GM10847 (cell line): ENCODE results near the gene HYAL3.

Experiments used
- POLR2A ChIP-seq: IDR thresholded peaks from 2 replicates; pipeline ENCODE4 v1.6.1; 2011; ENCODE audit not compliant: insufficient read length; ENCODE audit errors: extremely low read depth

HYAL3 gene

DNA sequence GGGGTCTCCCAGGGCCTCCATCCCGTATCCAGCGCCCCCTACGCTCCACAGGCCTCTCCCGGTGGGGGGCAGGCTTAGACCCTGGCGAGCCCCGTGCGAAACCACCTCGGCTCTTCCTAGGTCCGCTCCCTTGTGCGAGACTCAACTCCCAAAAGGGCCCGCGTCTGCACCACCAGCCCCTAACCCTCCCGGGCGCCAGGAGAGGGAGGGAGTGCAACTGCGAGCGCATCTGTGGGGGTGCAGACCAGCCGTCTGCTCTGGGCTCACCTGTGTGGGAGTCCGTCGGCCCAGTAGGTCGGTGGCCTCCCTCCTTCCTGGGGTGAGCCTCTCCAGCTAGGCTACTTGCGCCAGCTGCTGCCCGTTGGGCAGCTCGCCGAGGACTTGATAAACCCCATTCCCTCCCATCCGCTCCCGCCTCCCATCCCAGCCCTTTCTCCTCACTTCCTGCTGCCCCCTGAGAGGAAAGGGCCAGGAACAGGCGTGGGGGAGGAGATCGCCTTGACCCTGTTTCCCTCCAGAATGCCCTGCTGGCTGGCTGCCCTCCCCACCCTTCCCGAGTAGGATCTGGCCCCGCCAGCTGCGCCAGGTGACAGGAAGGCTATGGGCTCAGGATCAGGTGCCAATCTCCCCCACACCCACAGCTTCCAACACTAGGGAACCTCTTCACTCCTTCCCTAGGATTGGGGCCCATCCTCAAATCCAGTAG is 23.3 kb upstream of the HYAL3 start, which contains the start of gene HYAL2:
Gene HYAL2 (minus strand): TSS at position 360 of the 706 bp plus-strand sequence. CDS start 2,256 bp downstream, outside the sequence.
- no peak for TF ChIP-seq POLR2A

DNA sequence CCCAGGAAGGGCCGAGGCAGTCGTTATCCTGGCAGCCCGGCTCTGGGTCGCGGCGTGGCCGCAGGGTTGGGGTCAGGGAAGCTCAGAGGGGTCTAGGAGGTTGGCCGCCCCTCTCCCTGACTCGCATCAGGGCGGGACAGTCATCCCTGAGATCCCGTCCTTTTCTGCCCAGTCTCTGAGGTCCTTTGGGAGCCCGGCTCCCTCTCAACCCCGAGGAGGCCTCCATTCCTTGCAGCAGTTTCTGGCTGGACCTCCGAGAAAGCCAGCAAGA is 22.8 kb upstream of the HYAL3 start:
- no peak for TF ChIP-seq POLR2A

DNA sequence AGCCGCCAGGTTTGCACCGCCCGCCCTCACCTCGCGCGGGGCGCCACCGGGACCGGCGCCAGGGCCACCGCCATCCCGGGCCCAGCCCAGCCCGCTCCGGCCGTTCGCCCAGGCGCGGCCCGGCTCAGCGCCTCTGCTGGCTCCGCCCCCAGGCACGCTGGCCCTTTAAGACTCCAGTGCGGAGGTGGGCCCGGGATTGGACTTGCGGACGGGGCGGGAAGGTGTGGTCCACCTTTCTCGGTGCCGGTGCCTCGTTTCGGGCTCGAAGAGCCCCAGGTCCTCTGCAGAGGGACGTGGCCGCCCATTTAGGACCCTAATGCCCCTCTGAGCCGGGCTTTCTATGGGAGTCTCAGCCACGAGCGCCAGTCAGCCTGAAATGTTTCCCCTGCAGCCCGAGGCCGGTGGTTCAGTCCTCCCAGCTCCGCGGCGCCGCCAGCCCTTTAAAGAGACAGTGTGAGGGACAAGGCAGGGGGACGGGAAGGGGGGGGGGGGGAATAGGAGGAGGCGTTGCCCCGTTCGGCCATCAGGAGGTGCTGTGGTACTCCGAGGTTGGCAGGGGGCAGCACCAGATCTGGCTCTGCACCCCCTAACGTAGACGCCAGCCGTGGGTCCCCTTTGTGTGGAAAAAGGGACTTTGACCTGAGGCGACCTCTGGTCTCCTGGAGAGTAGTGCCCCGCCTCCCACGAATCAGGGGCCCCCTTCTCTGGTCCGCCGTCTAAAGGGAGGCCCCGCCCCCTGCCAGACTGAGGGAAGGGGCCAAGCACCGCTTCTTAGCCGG is 22.3 kb upstream of the HYAL3 start:
- peak; percentile 78 for TF ChIP-seq POLR2A

DNA sequence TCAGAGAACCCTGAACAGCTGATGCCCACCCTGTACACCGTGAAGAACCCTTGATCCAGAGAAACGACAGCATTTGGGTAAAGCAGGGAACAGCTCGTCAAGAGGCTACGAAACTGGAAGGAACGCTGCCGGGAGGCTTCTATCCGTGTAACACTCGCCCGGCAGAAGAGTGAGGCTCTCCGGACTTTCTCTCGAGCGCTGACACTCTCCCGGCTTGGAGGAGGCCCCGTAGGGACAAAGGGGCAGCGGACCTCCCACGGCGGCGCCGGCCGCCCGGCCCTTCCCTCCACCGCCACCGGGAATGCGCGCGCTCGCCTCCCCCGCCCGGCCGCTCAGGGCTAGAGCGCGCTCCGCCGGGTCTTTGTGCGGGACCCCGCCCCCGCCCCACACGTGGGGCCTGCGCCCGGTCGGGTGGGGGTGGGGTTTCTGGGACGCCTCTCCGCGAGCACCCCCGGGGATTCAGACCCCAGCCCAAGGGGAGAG is 21.7 kb upstream of the HYAL3 start:
- TF ChIP-seq POLR2A, result no peak

GRCh38 chr3:50319894-50320625 is 20.9 kb upstream of the HYAL3 start:
- TF ChIP-seq POLR2A, result no peak

DNA sequence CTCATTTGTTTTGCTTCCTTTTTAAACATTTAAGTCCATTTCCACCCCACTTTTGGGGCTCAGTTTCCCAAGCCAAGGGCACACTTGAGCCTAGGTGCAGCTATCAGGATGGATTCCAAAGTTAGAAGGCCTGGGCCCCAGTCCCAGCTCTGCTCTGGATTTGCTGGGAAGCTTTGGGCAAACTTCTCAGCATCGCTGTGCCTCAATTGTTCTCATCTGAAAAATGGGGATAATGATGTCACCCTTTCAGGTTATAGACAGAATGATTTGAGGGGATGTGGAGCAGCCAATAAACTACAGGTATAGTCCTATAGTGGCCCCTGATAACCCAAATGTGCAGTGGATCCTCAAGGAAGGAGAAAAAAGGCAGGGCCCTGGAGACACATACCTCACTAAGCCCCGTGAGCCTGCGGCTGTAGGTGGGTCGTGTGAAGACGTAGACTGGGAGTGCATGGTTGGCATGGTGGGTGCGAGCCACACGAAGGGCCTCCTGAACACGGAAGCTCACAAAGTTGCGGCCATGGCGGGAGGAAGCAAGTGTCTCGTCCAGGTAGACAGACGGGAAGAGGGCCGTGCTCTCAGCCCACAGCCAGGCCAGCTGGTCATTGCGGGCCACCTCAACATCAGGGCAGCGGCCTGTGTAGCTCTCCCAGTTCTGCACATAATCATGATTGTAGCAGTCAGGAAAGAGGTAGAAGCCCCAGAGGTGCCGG is 20.1 kb upstream of the HYAL3 start:
- TF ChIP-seq POLR2A, result no peak

GRCh38 chr3:50318615-50319014 is 19.4 kb upstream of the HYAL3 start:
- TF ChIP-seq POLR2A, result no peak

GRCh38 chr3:50318163-50318562 is 19.0 kb upstream of the HYAL3 start:
- no peak for TF ChIP-seq POLR2A

GRCh38 chr3:50317300-50317699 is 18.1 kb upstream of the HYAL3 start:
- no peak for TF ChIP-seq POLR2A

DNA sequence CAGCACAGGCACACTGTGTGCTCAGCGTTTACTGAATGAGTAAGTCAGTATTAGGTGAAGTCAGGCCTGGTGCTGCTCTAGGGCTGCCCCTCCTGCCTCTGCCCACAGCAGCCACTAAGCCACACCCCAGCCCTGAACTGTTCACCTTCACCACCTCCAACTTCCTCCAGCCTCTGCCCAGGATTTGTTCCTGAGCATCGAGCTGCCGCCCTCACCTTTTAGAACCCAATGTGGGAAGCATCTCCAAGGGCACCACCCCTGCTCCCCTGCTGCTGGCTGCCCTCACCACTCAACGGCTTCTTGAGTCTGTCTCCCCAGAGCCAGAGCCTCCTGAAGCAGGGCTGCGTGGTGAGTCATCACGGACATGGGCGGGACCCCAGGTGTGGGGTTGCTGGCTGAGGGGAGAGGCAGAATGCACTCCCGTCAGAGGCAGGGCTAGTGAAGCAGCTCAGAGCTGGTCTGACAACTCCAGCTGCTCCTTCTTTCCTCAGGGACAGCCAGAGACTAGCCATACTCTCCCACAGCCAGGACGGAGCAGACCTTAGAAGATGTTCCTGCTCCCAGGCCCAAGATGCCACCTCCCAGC is 17.5 kb upstream of the HYAL3 start:
- TF ChIP-seq POLR2A, result no peak

DNA sequence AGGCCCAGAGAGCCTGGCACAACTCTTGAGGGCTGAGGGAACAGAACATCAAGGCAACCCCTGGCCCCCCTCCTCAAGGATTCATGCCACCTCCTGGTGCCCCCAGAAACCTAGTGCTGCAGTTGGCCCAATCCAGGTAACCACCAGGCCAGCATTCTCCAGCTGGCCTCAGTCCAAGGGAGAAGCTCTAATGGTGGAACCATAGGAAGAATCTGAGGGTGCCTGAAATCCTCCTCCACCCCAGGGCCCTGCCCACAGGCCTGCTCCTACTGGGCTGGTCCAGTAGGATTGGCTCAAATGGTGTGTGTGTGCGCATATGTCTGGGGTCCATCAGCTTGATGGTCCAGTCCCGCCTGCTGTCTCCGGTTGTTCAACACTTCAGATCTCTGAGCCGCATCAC is 15.6 kb upstream of the HYAL3 start:
- TF ChIP-seq POLR2A, result no peak

GRCh38 chr3:50314342-50314741 is 15.1 kb upstream of the HYAL3 start:
- TF ChIP-seq POLR2A, result no peak

- TF ChIP-seq POLR2A, result no peak
Measured at GRCh38 chr3:50304601-50305000, 5.4 kb upstream of the HYAL3 start.

GRCh38 chr3:50303013-50303815 is 4.0 kb upstream of the HYAL3 start, which contains the start of gene HYAL1:
HYAL1 (minus strand) TSS chr3:50303574; CDS start chr3:50302956, 618 bp downstream.
- no peak for TF ChIP-seq POLR2A
